Neural crest cell (in vitro differentiated cells): ENCODE data around the gene WDR59. TPM values are rescaled to one million over a fixed set of nuclear protein-coding genes. Genes with fewer than 3 reads are reported as not detected.

Source experiments
- DNase-seq: peaks from one replicate; pipeline ENCODE4 v3.0.0; 2021; ENCODE audit warnings: low read depth, mixed read lengths, low spot score
- H3K27ac Mint-ChIP-seq: one replicate; pipeline ENCODE4 v1.8.0; 2021; ENCODE audit warnings: mild to moderate bottlenecking, mixed read lengths; ENCODE audit not compliant: unreplicated experiment
- H3K27me3 Mint-ChIP-seq: 2 replicates; pipeline ENCODE4 v1.8.0; 2021; ENCODE audit warnings: low read depth, mild to moderate bottlenecking, mixed read lengths
- H3K36me3 Mint-ChIP-seq: 2 replicates; pipeline ENCODE4 v1.8.0; 2021; ENCODE audit warnings: low read depth, mild to moderate bottlenecking, mixed read lengths
- H3K4me1 Mint-ChIP-seq: 2 replicates; pipeline ENCODE4 v1.8.0; 2021; ENCODE audit warnings: mixed read lengths
- H3K4me3 Mint-ChIP-seq: one replicate; pipeline ENCODE4 v1.8.0; 2021; ENCODE audit warnings: mild to moderate bottlenecking, mixed read lengths
- H3K9me3 Mint-ChIP-seq: 2 replicates; pipeline ENCODE4 v1.8.0; 2021; ENCODE audit warnings: mixed read lengths
- total RNA-seq: library from RNA; stranded (reverse); gene quantifications from 2 replicates; pipeline ENCODE4 v1.2.1, GENCODE V29; 2021
- TF ChIP-seq, protein P1 (sequence below): fragments of 200-600 bp; sonication (generic); conservative IDR thresholded peaks from 2 replicates; pipeline ENCODE4 v1.5.0; 2021; ENCODE audit warnings: antibody characterized with exemption, mild to moderate bottlenecking

The WDR59 gene
- total RNA-seq, 1 donor from 2014 or later, result 85.3 TPM

DNA sequence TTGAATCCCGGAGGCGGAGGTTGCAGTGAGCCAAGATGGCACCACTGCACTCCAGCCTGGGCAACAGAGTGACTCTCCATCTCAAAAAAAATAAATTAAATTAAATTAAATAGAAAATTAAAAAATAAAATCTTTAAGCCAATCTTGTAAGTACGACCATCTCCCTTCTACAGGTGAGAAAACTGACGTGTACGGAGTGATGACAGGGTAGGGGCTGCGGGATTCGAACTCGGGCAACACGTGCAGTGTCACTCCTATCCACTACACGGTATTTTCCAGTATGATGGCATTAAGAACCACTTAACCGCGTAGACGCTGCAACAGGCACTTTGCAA lies 762 bp downstream of the WDR59 start:
- H3K9me3 Mint-ChIP-seq, result no peaks in the 10 kb centered on the region

DNA sequence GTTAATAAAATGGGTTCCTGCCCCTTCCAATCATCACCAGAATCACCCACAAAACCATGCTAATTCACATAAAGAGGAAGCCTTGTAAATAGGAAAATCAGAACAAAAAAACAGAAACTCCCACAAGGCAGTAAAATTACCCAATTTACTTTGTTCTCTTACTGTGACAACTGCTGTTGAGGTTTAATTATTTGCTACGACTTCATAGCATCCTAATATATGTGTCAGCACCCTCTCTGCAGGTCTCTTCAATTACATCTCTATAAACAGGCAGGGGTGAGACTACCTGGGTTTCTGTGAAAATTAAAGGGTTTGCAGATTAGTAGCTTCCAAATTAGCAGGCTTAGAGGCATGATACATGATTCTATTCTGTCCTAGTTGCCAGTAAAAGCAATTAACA lies 2.7 kb downstream of the WDR59 start:
- DNase-seq, result no peak
- Mint-ChIP-seq H3K27me3 (no peaks in the 10 kb centered on the region), H3K9me3 (no peaks in the 10 kb centered on the region), H3K4me3 (peak overlapping the region; percentile 85), H3K36me3 (peaks cover 5% of the 10 kb centered on the region), H3K27ac (no peak overlapping the region), H3K4me1 (peaks cover 8% of the 10 kb centered on the region)
- TF ChIP-seq, protein P1, sequence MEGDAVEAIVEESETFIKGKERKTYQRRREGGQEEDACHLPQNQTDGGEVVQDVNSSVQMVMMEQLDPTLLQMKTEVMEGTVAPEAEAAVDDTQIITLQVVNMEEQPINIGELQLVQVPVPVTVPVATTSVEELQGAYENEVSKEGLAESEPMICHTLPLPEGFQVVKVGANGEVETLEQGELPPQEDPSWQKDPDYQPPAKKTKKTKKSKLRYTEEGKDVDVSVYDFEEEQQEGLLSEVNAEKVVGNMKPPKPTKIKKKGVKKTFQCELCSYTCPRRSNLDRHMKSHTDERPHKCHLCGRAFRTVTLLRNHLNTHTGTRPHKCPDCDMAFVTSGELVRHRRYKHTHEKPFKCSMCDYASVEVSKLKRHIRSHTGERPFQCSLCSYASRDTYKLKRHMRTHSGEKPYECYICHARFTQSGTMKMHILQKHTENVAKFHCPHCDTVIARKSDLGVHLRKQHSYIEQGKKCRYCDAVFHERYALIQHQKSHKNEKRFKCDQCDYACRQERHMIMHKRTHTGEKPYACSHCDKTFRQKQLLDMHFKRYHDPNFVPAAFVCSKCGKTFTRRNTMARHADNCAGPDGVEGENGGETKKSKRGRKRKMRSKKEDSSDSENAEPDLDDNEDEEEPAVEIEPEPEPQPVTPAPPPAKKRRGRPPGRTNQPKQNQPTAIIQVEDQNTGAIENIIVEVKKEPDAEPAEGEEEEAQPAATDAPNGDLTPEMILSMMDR, result no peak

More for the DNA sequence above, 762 bp downstream of the WDR59 start:
- peak overlapping the region; percentile 96 for H3K4me3 Mint-ChIP-seq
- H3K27ac Mint-ChIP-seq, result no peak overlapping the region
- H3K27me3 Mint-ChIP-seq, result no peaks in the 10 kb centered on the region
- TF ChIP-seq, protein P1, result no peak
- H3K4me1 Mint-ChIP-seq, result peaks cover 8% of the 10 kb centered on the region
- DNase-seq, result no peak
- no peaks in the 10 kb centered on the region for H3K36me3 Mint-ChIP-seq

DNA sequence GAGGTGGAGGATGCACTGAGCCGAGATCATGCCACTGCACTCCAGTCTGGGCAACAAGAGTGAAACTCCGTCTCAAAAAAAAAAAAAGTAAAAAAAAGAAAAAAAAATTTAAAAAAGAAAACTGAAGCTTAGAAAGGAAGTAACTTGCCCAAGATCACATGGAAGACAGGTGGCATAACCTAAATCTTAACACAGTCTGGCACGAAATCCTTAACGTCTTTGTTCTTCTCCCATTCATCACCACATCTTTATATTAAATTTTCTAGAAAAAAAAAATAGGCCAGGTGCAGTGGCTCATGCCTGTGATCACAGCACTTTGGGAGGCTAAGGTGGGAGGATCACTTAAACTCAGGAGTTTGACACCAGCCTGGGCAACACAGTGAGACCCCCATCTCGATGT lies 9.3 kb downstream of the WDR59 start:
- no peaks in the 10 kb centered on the region for H3K4me1 Mint-ChIP-seq
- H3K36me3 Mint-ChIP-seq, result peaks cover 5% of the 10 kb centered on the region
- H3K27ac Mint-ChIP-seq, result no peak overlapping the region
- H3K9me3 Mint-ChIP-seq, result no peaks in the 10 kb centered on the region
- no peaks in the 10 kb centered on the region for H3K27me3 Mint-ChIP-seq
- no peak for DNase-seq
- TF ChIP-seq, protein P1, result no peak
- H3K4me3 Mint-ChIP-seq, result no peak overlapping the region

DNA sequence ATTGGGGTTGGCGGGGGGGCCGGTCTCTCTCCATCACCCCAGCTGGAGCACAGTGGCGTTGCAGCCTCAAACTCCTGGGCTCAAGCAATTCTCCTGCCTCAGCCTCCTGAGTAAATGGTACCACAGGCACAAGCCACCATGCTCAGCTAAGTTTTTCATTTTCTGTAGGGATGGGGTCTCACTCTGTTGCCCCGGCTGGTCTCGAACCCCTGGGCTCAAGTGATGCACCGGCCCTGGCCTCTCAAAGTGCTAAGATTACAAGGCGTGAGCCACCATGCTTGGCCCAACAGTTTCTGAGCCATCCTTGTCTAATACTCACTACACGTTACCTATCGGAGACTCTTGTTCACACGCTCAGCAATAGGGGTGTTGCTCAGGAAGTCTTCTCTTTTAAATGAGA lies 11.6 kb downstream of the WDR59 start:
- no peak overlapping the region for H3K4me3 Mint-ChIP-seq

GRCh38 chr16:74954763-74955162 lies 30.2 kb downstream of the WDR59 start:
- Mint-ChIP-seq H3K27ac (no peak overlapping the region), H3K36me3 (peaks cover 22% of the 10 kb centered on the region), H3K9me3 (no peaks in the 10 kb centered on the region), H3K4me3 (no peak overlapping the region), H3K27me3 (no peaks in the 10 kb centered on the region), H3K4me1 (peaks cover 12% of the 10 kb centered on the region)
- no peak for DNase-seq
- TF ChIP-seq, protein P1, result no peak

More for the DNA sequence above, 11.6 kb downstream of the WDR59 start:
- Mint-ChIP-seq H3K9me3 (no peaks in the 10 kb centered on the region), H3K36me3 (peaks cover under 1% of the 10 kb centered on the region), H3K27ac (no peak overlapping the region), H3K27me3 (no peaks in the 10 kb centered on the region), H3K4me1 (no peaks in the 10 kb centered on the region)
- TF ChIP-seq, protein P1, result no peak
- no peak for DNase-seq

DNA sequence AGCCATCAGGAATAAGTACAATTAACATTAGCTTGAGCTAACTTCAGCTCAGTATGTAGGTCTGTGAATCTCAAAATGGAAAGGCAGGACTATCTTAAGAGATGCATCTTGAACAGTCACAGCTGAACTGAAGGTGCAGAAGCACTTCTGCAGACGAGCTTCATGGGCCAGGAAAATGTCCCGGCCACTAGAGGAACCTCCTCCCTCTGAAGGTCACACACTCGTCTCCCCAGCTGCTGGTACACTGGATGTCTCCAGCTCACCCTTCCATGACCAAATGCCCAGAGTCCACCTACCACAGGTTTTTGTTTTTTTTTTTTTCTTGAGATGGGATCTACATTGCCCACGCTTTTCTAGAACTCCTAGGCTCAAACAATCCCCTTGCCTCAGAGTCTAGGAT lies 33.2 kb downstream of the WDR59 start:
- Mint-ChIP-seq H3K4me3 (no peak overlapping the region), H3K4me1 (peaks cover 12% of the 10 kb centered on the region), H3K9me3 (no peaks in the 10 kb centered on the region), H3K27me3 (no peaks in the 10 kb centered on the region), H3K36me3 (peaks cover 25% of the 10 kb centered on the region), H3K27ac (no peak overlapping the region)
- TF ChIP-seq, protein P1, result no peak
- DNase-seq, result no peak
